ENCODE results near the gene MKRN2. TPM values are rescaled to one million over a fixed set of nuclear protein-coding genes. Genes with fewer than 3 reads are reported as not detected.

The MKRN2 gene
- total and polyA plus RNA-seq, 9 of the 15 experiments (the other 6 are each of a cell fraction or from before 2014, with no cell fraction given): 29.4 to 63.2 (median 42.9) TPM

- TF ChIP-seq MXD1 (CRISPR knock-in tag; IDR thresholded peaks at IDR 0.05; ENCODE audit: borderline replicate concordance, poor library complexity, severe bottlenecking) (peak; percentile 38), AFF4 (CRISPR knock-in tag; IDR thresholded peaks at IDR 0.05) (peak; percentile 82; the same call in 1 of the 2 replicates), SAP30 (IDR thresholded peaks at IDR 0.05; ENCODE audit: borderline replicate concordance, insufficient read depth, low read depth, low read length, poor library complexity, severe bottlenecking) (peak; percentile 66), THAP12 (CRISPR knock-in tag; IDR thresholded peaks at IDR 0.05) (no peak; the same call in 1 of the 2 replicates), NKRF (IDR thresholded peaks at IDR 0.05; ENCODE audit: borderline replicate concordance) (peak; percentile 79), CHD1 (IDR thresholded peaks at IDR 0.05; ENCODE audit: low read length) (no peak), BRCA1 (IDR thresholded peaks at IDR 0.05) (no peak), BRCA1 (CRISPR knock-in tag; IDR thresholded peaks at IDR 0.05) (no peak; the same call in 1 of the 2 replicates), CHD2 (IDR thresholded peaks at IDR 0.05; ENCODE audit: low read depth, low read length) (peak; percentile 47; the same call in 1 of the 2 replicates), ELK3 (CRISPR knock-in tag; IDR thresholded peaks at IDR 0.05) (no peak), BCOR (IDR thresholded peaks at IDR 0.05) (peak; percentile 78), ZNF133 (CRISPR knock-in tag; IDR thresholded peaks at IDR 0.05) (no peak), GMEB1 (CRISPR knock-in tag; IDR thresholded peaks at IDR 0.05) (peak; percentile 100)
Measured at GRCh38 chr3:12556690-12557472, at the start of gene MKRN2 (continued).
